ENCODE data around the gene KATNBL1. TPM values are rescaled to one million over a fixed set of nuclear protein-coding genes. Genes with fewer than 3 reads are reported as not detected.

KATNBL1 gene
- total and polyA plus RNA-seq, 4 donors = 6.4 to 26.2 (median 22.0) TPM

- Histone ChIP-seq H3K36me3 (ENCODE audit: control insufficient read depth in 4 of 4, insufficient read depth in 3 of 4, low read depth in 1 of 4, low read length in 3 of 4) (no peaks in the 10 kb centered on the region), H3K9ac (ENCODE audit: low read depth in 1 of 2, low read length in 2 of 2) (no peak overlapping the region), H3K27me3 (ENCODE audit: control insufficient read depth in 4 of 4, insufficient read depth in 4 of 4, low read length in 3 of 4) (no peaks in the 10 kb centered on the region), H3K9me3 (ENCODE audit: control insufficient read depth in 4 of 4, low read length in 3 of 4) (no peaks in the 10 kb centered on the region), H3K27ac (ENCODE audit: low read depth in 1 of 2, low read length in 2 of 2) (no peak overlapping the region), H3K4me1 (ENCODE audit: control insufficient read depth in 4 of 4, insufficient read depth in 4 of 4, low read length in 3 of 4) (no peaks in the 10 kb centered on the region), H3K4me3 (ENCODE audit: low read depth in 1 of 3, low read length in 3 of 3) (no peak overlapping the region)
- no peak for DNase-seq (ENCODE audit: low spot score)
- TF ChIP-seq RXRA (IDR thresholded peaks at IDR 0.05) = no peak
- TF ChIP-seq SP1 (IDR thresholded peaks at IDR 0.05) = no peak
- no peak for TF ChIP-seq GABPA (IDR thresholded peaks at IDR 0.05 in 1 of 2, conservative IDR thresholded peaks at IDR 0.05 in 1 of 2)
- no peak for TF ChIP-seq TAF1 (conservative IDR thresholded peaks at IDR 0.05)
- no peak for TF ChIP-seq YY1 (IDR thresholded peaks at IDR 0.05)
- TF ChIP-seq REST (IDR thresholded peaks at IDR 0.05) = no peak
- TF ChIP-seq CTCF (IDR thresholded peaks at IDR 0.05; ENCODE audit: low read depth, low read length, missing input control) = no peak
- no peak for TF ChIP-seq MAX (IDR thresholded peaks at IDR 0.05)
- TF ChIP-seq JUND (IDR thresholded peaks at IDR 0.05) = no peak
- TF ChIP-seq HNF4A (conservative IDR thresholded peaks at IDR 0.05) = no peak
- TF ChIP-seq ZBTB33 (IDR thresholded peaks at IDR 0.05) = no peak
- TF ChIP-seq FOXA2 (IDR thresholded peaks at IDR 0.05) = no peak
- TF ChIP-seq EGR1 (IDR thresholded peaks at IDR 0.05; ENCODE audit: low read depth in 2 of 2) = no peak
- no peak for TF ChIP-seq HNF4G (IDR thresholded peaks at IDR 0.05)
- no peak for TF ChIP-seq NR2F2 (IDR thresholded peaks at IDR 0.05)
- no peak for TF ChIP-seq ATF3 (IDR thresholded peaks at IDR 0.05)
- no peak for TF ChIP-seq FOXA1 (IDR thresholded peaks at IDR 0.05)
- 69% methylated on average over 1 of the region's 1 CpG for WGBS
These were observed 84.0 kb downstream of the KATNBL1 start for GRCh38 chr15:34125945-34126344.

- WGBS = 90% methylated on average over 4 of the region's 4 CpGs
These were observed 85.2 kb downstream of the KATNBL1 start for GRCh38 chr15:34124651-34125050.

More at GRCh38 chr15:34124651-34125050, 85.2 kb downstream of the KATNBL1 start:
- H3K27me3 ChIP-seq (ENCODE audit: control insufficient read depth in 4 of 4, insufficient read depth in 4 of 4, low read length in 3 of 4) = no peaks in the 10 kb centered on the region
- no peak overlapping the region for H3K27ac ChIP-seq (ENCODE audit: low read depth in 1 of 2, low read length in 2 of 2)
- TF ChIP-seq FOXA2 (IDR thresholded peaks at IDR 0.05) = no peak
- TF ChIP-seq REST (IDR thresholded peaks at IDR 0.05) = no peak
- no peak for TF ChIP-seq YY1 (IDR thresholded peaks at IDR 0.05)
- no peak overlapping the region for H3K4me3 ChIP-seq (ENCODE audit: low read depth in 1 of 3, low read length in 3 of 3)
- H3K4me1 ChIP-seq (ENCODE audit: control insufficient read depth in 4 of 4, insufficient read depth in 4 of 4, low read length in 3 of 4) = no peaks in the 10 kb centered on the region
- no peak for DNase-seq (ENCODE audit: low spot score)
- H3K9me3 ChIP-seq (ENCODE audit: control insufficient read depth in 4 of 4, low read length in 3 of 4) = no peaks in the 10 kb centered on the region
- H3K9ac ChIP-seq (ENCODE audit: low read depth in 1 of 2, low read length in 2 of 2) = no peak overlapping the region
- no peaks in the 10 kb centered on the region for H3K36me3 ChIP-seq (ENCODE audit: control insufficient read depth in 4 of 4, insufficient read depth in 3 of 4, low read depth in 1 of 4, low read length in 3 of 4)
